K562 (cell line): ENCODE measurements around the gene TMCC2. TPM values are rescaled to one million over a fixed set of nuclear protein-coding genes. Genes with fewer than 3 reads are reported as not detected.

Experiments used
- DACH1 ChIP-seq: fragments of 450-650 bp; IDR thresholded peaks from 2 replicates; pipeline ENCODE4 v1.6.1; 2018; ENCODE audit not compliant: partially characterized antibody
- E2F3 ChIP-seq: fragments of 250-450 bp; sonication (Bioruptor Pico); IDR thresholded peaks from 2 replicates; pipeline ENCODE4 v1.4.0; 2020; ENCODE audit warnings: mild to moderate bottlenecking
- FOXM1 ChIP-seq, 2 experiments: fragments of 450-650 bp in 1 of 2; sonication (generic) in 1 of 2; formaldehyde crosslinking in 1 of 2; IDR thresholded peaks; 2 replicates each; pipeline versions ENCODE4 v1.6.1 to v1.9.0; 2017 to 2022; ENCODE audit warnings: low read depth in 2 of 2, mild to moderate bottlenecking in 2 of 2, missing genetic modification reagents in 1 of 2, moderate library complexity in 1 of 2
- HEY1 ChIP-seq: fragments of 250-450 bp; sonication (Bioruptor Pico); IDR thresholded peaks from 2 replicates; pipeline ENCODE4 v1.5.0; 2020; ENCODE audit warnings: mild to moderate bottlenecking, moderate library complexity, borderline replicate concordance
- KDM2B ChIP-seq: fragments of 250-450 bp; sonication (Bioruptor Pico); IDR thresholded peaks from 2 replicates; pipeline ENCODE4 v1.8.0; 2021; ENCODE audit warnings: mild to moderate bottlenecking, moderate library complexity
- LCOR ChIP-seq: sonication (generic); formaldehyde crosslinking; IDR thresholded peaks from 2 replicates; pipeline ENCODE4 v1.8.0; 2022; ENCODE audit warnings: mild to moderate bottlenecking, missing genetic modification reagents
- MAFK ChIP-seq: IDR thresholded peaks from 2 replicates; pipeline ENCODE4 v1.6.1; 2011; ENCODE audit warnings: low read length, improper control_type of control experiment
- NFRKB ChIP-seq: fragments of 450-650 bp; IDR thresholded peaks from 2 replicates; pipeline ENCODE4 v1.6.1; 2016; ENCODE audit warnings: low read depth
- PHF21A ChIP-seq: fragments of 450-650 bp; IDR thresholded peaks from 2 replicates; pipeline ENCODE4 v1.6.1; 2017; ENCODE audit warnings: low read depth, borderline replicate concordance
- POLR3A ChIP-seq: IDR thresholded peaks from 2 replicates; pipeline ENCODE4 v1.6.1; 2011; ENCODE audit warnings: borderline replicate concordance, mild to moderate bottlenecking, moderate library complexity; ENCODE audit not compliant: insufficient read length, insufficient read depth; ENCODE audit errors: extremely low read depth
- SAFB2 ChIP-seq: fragments of 200-400 bp; formaldehyde crosslinking; IDR thresholded peaks from 2 replicates; pipeline ENCODE4 v1.6.1; 2018; ENCODE audit warnings: borderline replicate concordance, low read length, low read depth, moderate library complexity; ENCODE audit not compliant: severe bottlenecking
- SRSF3 ChIP-seq: fragments of 200-400 bp; formaldehyde crosslinking; IDR thresholded peaks from 2 replicates; pipeline ENCODE4 v1.6.1; 2016; ENCODE audit warnings: mild to moderate bottlenecking, low read length, moderate library complexity; ENCODE audit not compliant: insufficient read depth
- TRIM24 ChIP-seq, 2 experiments: fragments of 450-650 bp; IDR thresholded peaks; 2 replicates each; pipeline ENCODE4 v1.6.1; 2016
- YBX1 ChIP-seq: fragments of 450-650 bp; IDR thresholded peaks from 2 replicates; pipeline ENCODE4 v1.7.1; 2016; ENCODE audit warnings: mild to moderate bottlenecking
- ZNF699 ChIP-seq: fragments of 250-450 bp; sonication (Bioruptor Pico); IDR thresholded peaks from 2 replicates; pipeline ENCODE4 v1.8.0; 2021; ENCODE audit warnings: mild to moderate bottlenecking, moderate library complexity; ENCODE audit not compliant: insufficient replicate concordance
- ZSCAN32 ChIP-seq: fragments of 450-650 bp; formaldehyde crosslinking; IDR thresholded peaks from 2 replicates; pipeline ENCODE4 v1.4.0; 2020; ENCODE audit warnings: mild to moderate bottlenecking, moderate library complexity
- polyA plus RNA-seq, 8 experiments: library from polyadenylated mRNA; depleted of rRNA in 4 of 8; stranded (reverse) in 5 of 8; unstranded in 3 of 8; fragments of >200 nt; fragmentation: Nextera tagmentation in 2 of 8; fragmentation: Illumina TruSeq in 1 of 8; extraction: Ambion mirVana in 2 of 8; extraction: Trizol in 1 of 8; gene quantifications; 2 replicates each; pipeline versions ENCODE4 v1.2.1 to v1.2.3, GENCODE V29; 2011 to 2014; ENCODE audit warnings: inconsistent platforms in 1 of 8, missing spikeins in 1 of 8
- total RNA-seq, 7 experiments: library from RNA; depleted of rRNA in 6 of 7; stranded (reverse); fragments of >200 nt in 6 of 7; fragmentation: Illumina TruSeq in 2 of 7; extraction: Trizol in 2 of 7; gene quantifications; 2 replicates each; pipeline versions ENCODE4 v1.2.1 to v1.2.3, GENCODE V29; 2011 to 2021; ENCODE audit warnings: low replicate concordance in 1 of 7
- TF ChIP-seq, protein P1 (sequence below): fragments of 250-450 bp; sonication (Bioruptor Pico); IDR thresholded peaks from 2 replicates; pipeline ENCODE4 v1.8.0; 2022; ENCODE audit warnings: inconsistent platforms
- TF ChIP-seq, protein P2 (sequence below): fragments of 450-650 bp; IDR thresholded peaks from 2 replicates; pipeline ENCODE4 v1.6.1; 2017; ENCODE audit warnings: antibody characterized with exemption
- TF ChIP-seq, protein P3 (sequence below): fragments of 450-650 bp; formaldehyde crosslinking; IDR thresholded peaks from 2 replicates; pipeline ENCODE4 v1.4.0; 2020; ENCODE audit warnings: mild to moderate bottlenecking, moderate library complexity
- TF ChIP-seq, protein P4 (sequence below): sonication (generic); formaldehyde crosslinking; IDR thresholded peaks from 2 replicates; pipeline ENCODE4 v1.8.0; 2022; ENCODE audit warnings: mild to moderate bottlenecking, low read depth, missing genetic modification reagents

Gene TMCC2
- total and polyA plus RNA-seq, 9 of the 15 experiments (the other 6 are each of a cell fraction or from before 2014, with no cell fraction given), result 0.06 to 1.8 (median 0.98) TPM

DNA sequence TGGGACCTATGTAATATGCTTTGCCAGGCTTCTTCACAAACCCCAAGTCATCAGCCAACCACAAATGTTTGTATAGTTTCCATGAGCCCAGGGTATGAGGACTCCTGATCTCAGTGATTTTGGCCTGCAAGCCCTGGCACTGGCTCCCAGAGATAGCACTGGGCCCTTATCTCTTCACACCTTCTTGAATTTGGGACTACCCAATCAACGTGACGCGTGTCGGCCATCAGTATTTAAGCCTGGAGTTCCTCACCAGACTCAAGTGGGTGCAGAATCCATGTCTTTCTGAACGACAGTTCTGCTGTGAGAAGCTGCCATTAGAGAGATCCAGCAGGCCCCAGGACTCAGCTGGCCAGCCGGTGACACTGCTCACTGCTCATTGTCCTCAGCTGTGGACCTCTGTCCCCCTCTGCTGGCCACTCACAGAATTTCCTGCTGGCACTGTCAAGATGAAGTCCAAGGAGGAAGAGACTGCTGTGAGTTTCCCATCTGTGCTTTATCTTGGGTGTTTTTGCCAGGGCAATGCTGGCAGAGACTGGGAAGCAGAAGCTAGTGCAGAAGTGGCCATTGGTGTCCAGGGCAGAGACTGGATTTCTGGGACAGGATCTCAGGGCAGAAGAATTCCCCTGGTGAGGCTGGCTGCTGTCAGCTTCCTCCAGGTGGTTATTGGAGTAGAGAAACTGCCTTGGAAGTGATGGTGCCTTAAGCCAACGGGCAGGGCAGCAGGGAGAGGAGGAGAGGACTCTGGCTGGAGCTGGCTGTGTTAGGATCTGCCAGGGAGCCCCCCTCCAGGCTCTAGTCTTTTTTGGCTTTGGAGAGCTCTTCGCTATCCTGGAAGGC lies 28.4 kb downstream of the TMCC2 start (continued):
- TF ChIP-seq, protein P1, sequence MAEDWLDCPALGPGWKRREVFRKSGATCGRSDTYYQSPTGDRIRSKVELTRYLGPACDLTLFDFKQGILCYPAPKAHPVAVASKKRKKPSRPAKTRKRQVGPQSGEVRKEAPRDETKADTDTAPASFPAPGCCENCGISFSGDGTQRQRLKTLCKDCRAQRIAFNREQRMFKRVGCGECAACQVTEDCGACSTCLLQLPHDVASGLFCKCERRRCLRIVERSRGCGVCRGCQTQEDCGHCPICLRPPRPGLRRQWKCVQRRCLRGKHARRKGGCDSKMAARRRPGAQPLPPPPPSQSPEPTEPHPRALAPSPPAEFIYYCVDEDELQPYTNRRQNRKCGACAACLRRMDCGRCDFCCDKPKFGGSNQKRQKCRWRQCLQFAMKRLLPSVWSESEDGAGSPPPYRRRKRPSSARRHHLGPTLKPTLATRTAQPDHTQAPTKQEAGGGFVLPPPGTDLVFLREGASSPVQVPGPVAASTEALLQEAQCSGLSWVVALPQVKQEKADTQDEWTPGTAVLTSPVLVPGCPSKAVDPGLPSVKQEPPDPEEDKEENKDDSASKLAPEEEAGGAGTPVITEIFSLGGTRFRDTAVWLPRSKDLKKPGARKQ (CRISPR knock-in tag), result no peak
- TF ChIP-seq SRSF3 (no peak), MAFK (0 out of 2 replicates have a peak, but pooled peaks have one; percentile 3), DACH1 (peak; percentile 69), ZSCAN32 (CRISPR knock-in tag) (no peak), FOXM1 (IDR thresholded peaks at IDR 0.05; ENCODE audit: low read depth) (peak; percentile 82), FOXM1 (CRISPR knock-in tag; IDR thresholded peaks at IDR 0.05; ENCODE audit: low read depth) (no peak), POLR3A (no peak), HEY1 (CRISPR knock-in tag) (peak; percentile 91), YBX1 (no peak), LCOR (CRISPR knock-in tag) (peak; percentile 98), NFRKB (no peak), TRIM24 (IDR thresholded peaks at IDR 0.05) (peak; percentile 60 to 86), KDM2B (CRISPR knock-in tag) (no peak), PHF21A (no peak), E2F3 (CRISPR knock-in tag) (no peak), SAFB2 (no peak), ZNF699 (CRISPR knock-in tag) (no peak)
- TF ChIP-seq, protein P2, sequence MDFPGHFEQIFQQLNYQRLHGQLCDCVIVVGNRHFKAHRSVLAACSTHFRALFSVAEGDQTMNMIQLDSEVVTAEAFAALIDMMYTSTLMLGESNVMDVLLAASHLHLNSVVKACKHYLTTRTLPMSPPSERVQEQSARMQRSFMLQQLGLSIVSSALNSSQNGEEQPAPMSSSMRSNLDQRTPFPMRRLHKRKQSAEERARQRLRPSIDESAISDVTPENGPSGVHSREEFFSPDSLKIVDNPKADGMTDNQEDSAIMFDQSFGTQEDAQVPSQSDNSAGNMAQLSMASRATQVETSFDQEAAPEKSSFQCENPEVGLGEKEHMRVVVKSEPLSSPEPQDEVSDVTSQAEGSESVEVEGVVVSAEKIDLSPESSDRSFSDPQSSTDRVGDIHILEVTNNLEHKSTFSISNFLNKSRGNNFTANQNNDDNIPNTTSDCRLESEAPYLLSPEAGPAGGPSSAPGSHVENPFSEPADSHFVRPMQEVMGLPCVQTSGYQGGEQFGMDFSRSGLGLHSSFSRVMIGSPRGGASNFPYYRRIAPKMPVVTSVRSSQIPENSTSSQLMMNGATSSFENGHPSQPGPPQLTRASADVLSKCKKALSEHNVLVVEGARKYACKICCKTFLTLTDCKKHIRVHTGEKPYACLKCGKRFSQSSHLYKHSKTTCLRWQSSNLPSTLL, result no peak
- TF ChIP-seq, protein P3, sequence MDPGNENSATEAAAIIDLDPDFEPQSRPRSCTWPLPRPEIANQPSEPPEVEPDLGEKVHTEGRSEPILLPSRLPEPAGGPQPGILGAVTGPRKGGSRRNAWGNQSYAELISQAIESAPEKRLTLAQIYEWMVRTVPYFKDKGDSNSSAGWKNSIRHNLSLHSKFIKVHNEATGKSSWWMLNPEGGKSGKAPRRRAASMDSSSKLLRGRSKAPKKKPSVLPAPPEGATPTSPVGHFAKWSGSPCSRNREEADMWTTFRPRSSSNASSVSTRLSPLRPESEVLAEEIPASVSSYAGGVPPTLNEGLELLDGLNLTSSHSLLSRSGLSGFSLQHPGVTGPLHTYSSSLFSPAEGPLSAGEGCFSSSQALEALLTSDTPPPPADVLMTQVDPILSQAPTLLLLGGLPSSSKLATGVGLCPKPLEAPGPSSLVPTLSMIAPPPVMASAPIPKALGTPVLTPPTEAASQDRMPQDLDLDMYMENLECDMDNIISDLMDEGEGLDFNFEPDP (CRISPR knock-in tag), result no peak
- TF ChIP-seq, protein P4, sequence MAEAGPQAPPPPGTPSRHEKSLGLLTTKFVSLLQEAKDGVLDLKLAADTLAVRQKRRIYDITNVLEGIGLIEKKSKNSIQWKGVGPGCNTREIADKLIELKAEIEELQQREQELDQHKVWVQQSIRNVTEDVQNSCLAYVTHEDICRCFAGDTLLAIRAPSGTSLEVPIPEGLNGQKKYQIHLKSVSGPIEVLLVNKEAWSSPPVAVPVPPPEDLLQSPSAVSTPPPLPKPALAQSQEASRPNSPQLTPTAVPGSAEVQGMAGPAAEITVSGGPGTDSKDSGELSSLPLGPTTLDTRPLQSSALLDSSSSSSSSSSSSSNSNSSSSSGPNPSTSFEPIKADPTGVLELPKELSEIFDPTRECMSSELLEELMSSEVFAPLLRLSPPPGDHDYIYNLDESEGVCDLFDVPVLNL (CRISPR knock-in tag), result no peak
